ENCODE measurements around the gene PCDHA2.
"Not testable (repeated sequence)": the region's sequence is repeated elsewhere in the genome, so short reads cannot be mapped to it uniquely, and the experiment has no call there.

The PCDHA2 gene

GRCh38 chr5:140821375-140822280 lies 27.0 kb downstream of the PCDHA2 start, which contains the start of gene PCDHA5:
PCDHA5 (plus strand) TSS chr5:140821613.
- DNase-seq, result no peak

- DNase-seq, result no peak
These were observed 27.6 kb downstream of the PCDHA2 start for GRCh38 chr5:140822281-140822629.

DNA sequence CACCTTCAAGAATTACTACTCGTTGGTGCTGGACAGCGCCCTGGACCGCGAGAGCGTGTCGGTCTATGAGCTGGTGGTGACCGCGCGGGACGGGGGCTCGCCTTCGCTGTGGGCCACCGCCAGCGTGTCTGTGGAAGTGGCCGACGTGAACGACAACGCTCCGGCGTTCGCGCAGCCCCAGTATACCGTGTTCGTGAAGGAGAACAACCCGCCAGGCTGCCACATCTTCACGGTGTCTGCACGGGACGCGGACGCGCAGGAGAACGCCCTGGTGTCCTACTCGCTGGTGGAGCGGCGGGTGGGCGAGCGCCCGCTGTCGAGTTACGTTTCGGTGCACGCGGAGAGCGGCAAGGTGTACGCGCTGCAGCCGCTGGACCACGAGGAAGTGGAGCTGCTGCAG lies 28.3 kb downstream of the PCDHA2 start:
- DNase-seq, result not testable (repeated sequence)

GRCh38 chr5:140823475-140823874 lies 28.8 kb downstream of the PCDHA2 start:
- DNase-seq, result no peak

DNA sequence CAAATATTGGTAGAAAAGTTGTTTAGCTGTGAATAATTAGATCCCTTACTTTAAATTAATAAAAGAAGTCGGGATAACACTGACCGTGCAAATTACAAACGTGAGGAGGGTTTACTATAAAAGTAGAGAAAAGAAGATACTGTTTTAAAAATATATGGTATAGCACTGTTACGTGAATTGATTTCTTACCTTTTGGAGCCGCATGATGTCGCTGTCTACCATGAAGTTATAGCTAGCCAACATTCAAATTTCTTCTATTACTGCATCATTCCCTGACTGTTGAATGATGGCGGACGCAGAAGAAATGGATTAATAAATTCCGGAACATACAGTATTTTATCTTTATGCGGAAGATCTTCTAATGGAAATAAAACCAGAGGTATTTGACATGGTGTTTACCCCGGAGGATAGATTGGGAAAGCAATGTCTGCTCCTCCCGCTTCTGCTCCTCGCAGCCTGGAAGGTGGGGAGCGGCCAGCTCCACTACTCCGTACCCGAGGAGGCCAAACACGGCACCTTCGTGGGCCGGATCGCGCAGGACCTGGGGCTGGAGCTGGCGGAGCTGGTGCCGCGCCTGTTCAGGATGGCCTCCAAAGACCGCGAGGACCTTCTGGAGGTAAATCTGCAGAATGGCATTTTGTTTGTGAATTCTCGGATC lies 33.2 kb downstream of the PCDHA2 start, which contains the start of gene PCDHA6:
Gene PCDHA6, plus strand, starts transcription at position 257 of the 658 bp plus-strand sequence. Its CDS starts 132 bp downstream, at position 389.
- no peak for DNase-seq

- no peak for DNase-seq
These were observed 33.7 kb downstream of the PCDHA2 start for GRCh38 chr5:140828362-140828737.

DNA sequence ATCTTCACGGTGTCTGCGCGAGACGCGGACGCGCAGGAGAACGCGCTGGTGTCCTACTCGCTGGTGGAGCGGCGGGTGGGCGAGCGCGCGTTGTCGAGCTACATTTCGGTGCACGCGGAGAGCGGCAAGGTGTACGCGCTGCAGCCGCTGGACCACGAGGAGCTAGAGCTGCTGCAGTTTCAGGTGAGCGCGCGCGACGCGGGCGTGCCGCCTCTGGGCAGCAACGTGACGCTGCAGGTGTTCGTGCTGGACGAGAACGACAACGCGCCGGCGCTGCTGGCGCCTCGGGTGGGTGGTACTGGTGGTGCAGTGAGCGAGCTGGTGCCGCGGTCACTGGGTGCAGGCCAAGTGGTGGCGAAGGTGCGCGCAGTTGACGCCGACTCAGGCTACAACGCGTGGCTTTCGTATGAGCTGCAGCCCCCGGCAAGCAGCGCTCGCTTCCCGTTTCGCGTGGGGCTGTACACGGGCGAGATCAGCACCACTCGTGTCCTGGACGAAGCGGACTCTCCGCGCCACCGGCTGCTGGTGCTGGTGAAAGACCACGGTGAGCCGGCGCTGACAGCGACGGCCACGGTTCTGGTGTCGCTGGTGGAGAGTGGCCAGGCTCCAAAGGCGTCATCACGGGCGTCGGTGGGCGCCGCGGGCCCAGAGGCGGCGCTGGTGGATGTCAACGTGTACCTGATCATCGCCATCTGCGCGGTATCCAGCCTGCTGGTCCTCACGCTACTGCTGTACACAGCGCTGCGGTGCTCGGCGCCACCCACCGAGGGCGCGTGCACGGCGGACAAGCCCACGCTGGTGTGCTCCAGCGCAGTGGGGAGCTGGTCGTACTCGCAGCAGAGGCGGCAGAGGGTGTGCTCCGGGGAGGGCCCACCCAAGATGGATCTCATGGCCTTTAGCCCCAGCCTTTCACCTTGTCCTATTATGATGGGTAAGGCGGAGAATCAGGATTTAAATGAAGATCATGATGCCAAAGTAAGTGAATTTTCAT lies 35.2 kb downstream of the PCDHA2 start:
- not testable (repeated sequence) for DNase-seq

GRCh38 chr5:140833993-140834392 lies 39.3 kb downstream of the PCDHA2 start, which contains the start of gene PCDHA7:
PCDHA7 (plus strand) TSS chr5:140834269; CDS start chr5:140834384, 115 bp downstream.
- DNase-seq, result no peak

DNA sequence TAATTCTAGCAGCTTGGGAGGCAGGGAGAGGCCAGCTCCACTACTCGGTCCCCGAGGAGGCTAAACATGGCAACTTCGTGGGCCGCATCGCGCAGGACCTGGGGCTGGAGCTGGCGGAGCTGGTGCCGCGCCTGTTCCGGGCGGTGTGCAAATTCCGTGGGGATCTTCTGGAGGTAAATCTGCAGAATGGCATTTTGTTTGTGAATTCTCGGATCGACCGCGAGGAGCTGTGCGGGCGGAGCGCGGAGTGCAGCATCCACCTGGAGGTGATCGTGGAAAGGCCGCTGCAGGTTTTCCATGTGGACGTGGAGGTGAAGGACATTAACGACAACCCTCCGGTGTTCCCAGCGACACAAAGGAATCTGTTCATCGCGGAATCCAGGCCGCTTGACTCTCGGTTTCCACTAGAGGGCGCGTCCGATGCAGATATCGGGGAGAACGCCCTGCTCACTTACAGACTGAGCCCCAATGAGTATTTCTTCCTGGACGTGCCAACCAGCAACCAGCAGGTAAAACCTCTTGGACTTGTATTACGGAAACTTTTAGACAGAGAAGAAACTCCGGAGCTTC lies 39.9 kb downstream of the PCDHA2 start:
- DNase-seq, result not testable (repeated sequence)

GRCh38 chr5:140835622-140836510 lies 41.2 kb downstream of the PCDHA2 start:
- no peak for DNase-seq

GRCh38 chr5:140840978-140841962 lies 46.6 kb downstream of the PCDHA2 start, which contains the start of gene PCDHA8:
PCDHA8 (plus strand) TSS chr5:140841187; CDS start chr5:140841322, 135 bp downstream.
- no peak for DNase-seq

GRCh38 chr5:140842798-140843733 lies 48.4 kb downstream of the PCDHA2 start:
- no peak for DNase-seq

Measured in CD4-positive, alpha-beta T cell treated with Interleukin-1 beta for 1 hour (primary cell).